Type B pancreatic cell (in vitro differentiated cells): ENCODE results near the gene PTP4A2. TPM values are rescaled to one million over a fixed set of nuclear protein-coding genes. Genes with fewer than 3 reads are reported as not detected.

Source experiments
- DNase-seq: peaks from one replicate; pipeline ENCODE4 v3.0.0; 2021; ENCODE audit warnings: mixed read lengths; ENCODE audit not compliant: unreplicated experiment; ENCODE audit errors: extremely low spot score
- H3K27ac Mint-ChIP-seq: 2 replicates; pipeline ENCODE4 v1.8.0; 2021; ENCODE audit warnings: mild to moderate bottlenecking, mixed read lengths
- H3K27me3 Mint-ChIP-seq: 2 replicates; pipeline ENCODE4 v1.8.0; 2021; ENCODE audit warnings: mixed read lengths
- H3K36me3 Mint-ChIP-seq: 2 replicates; pipeline ENCODE4 v1.8.0; 2021; ENCODE audit warnings: mixed read lengths
- H3K4me1 Mint-ChIP-seq: one replicate; pipeline ENCODE4 v1.8.0; 2021; ENCODE audit warnings: mixed read lengths; ENCODE audit not compliant: unreplicated experiment
- H3K4me3 Mint-ChIP-seq: 2 replicates; pipeline ENCODE4 v1.8.0; 2021; ENCODE audit warnings: mild to moderate bottlenecking, mixed read lengths
- H3K9me3 Mint-ChIP-seq: 2 replicates; pipeline ENCODE4 v1.8.0; 2021; ENCODE audit warnings: mixed read lengths
- total RNA-seq: library from RNA; stranded (reverse); gene quantifications from 2 replicates; pipeline ENCODE4 v1.2.1, GENCODE V29; 2021; ENCODE audit warnings: low replicate concordance
- TF ChIP-seq, protein P1 (sequence below): fragments of 200-600 bp; sonication (generic); conservative IDR thresholded peaks from 2 replicates; pipeline ENCODE4 v1.5.0; 2021; ENCODE audit warnings: antibody characterized with exemption, mild to moderate bottlenecking

PTP4A2 gene
- total RNA-seq, 1 donor from 2014 or later, result 150 TPM

DNA sequence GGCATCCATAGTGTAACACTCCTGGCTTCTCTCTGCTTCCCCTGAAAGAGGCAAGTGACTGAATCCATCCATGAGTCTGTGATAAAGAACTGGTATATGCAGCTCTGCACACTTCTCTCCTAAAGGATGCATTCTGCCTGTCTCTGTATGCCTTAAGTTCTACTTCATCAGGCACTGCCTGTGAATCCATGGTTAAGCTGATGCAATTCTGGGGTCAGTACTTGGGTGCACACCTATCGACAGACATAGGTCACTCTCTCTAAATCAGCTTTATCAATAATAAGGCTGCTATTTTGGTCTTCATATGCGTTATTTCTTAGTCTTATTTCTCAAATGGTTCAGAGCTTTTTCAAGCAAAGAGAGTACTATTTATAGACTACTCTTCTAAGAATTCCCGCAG, 32.7 kb upstream of the PTP4A2 start:
- H3K27ac Mint-ChIP-seq, result no peak overlapping the region
- no peaks in the 10 kb centered on the region for H3K4me1 Mint-ChIP-seq
- H3K9me3 Mint-ChIP-seq, result no peaks in the 10 kb centered on the region
- no peak for DNase-seq
- H3K36me3 Mint-ChIP-seq, result no peaks in the 10 kb centered on the region
- no peaks in the 10 kb centered on the region for H3K27me3 Mint-ChIP-seq
- no peak overlapping the region for H3K4me3 Mint-ChIP-seq
- TF ChIP-seq, protein P1, sequence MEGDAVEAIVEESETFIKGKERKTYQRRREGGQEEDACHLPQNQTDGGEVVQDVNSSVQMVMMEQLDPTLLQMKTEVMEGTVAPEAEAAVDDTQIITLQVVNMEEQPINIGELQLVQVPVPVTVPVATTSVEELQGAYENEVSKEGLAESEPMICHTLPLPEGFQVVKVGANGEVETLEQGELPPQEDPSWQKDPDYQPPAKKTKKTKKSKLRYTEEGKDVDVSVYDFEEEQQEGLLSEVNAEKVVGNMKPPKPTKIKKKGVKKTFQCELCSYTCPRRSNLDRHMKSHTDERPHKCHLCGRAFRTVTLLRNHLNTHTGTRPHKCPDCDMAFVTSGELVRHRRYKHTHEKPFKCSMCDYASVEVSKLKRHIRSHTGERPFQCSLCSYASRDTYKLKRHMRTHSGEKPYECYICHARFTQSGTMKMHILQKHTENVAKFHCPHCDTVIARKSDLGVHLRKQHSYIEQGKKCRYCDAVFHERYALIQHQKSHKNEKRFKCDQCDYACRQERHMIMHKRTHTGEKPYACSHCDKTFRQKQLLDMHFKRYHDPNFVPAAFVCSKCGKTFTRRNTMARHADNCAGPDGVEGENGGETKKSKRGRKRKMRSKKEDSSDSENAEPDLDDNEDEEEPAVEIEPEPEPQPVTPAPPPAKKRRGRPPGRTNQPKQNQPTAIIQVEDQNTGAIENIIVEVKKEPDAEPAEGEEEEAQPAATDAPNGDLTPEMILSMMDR, result no peak

GRCh38 chr1:31961536-31961935, 23.4 kb upstream of the PTP4A2 start:
- H3K4me3 Mint-ChIP-seq, result no peak overlapping the region
- DNase-seq, result no peak
- H3K27ac Mint-ChIP-seq, result peak overlapping the region; percentile 14
- H3K9me3 Mint-ChIP-seq, result no peaks in the 10 kb centered on the region
- peaks cover 17% of the 10 kb centered on the region for H3K4me1 Mint-ChIP-seq
- TF ChIP-seq, protein P1, result no peak
- no peaks in the 10 kb centered on the region for H3K36me3 Mint-ChIP-seq
- peaks cover 3% of the 10 kb centered on the region for H3K27me3 Mint-ChIP-seq

GRCh38 chr1:31959521-31960340, 21.6 kb upstream of the PTP4A2 start:
- no peaks in the 10 kb centered on the region for H3K36me3 Mint-ChIP-seq
- TF ChIP-seq, protein P1, result no peak
- H3K27me3 Mint-ChIP-seq, result peaks cover 3% of the 10 kb centered on the region
- no peaks in the 10 kb centered on the region for H3K9me3 Mint-ChIP-seq
- H3K4me1 Mint-ChIP-seq, result peaks cover 33% of the 10 kb centered on the region
- DNase-seq, result no peak
- no peak overlapping the region for H3K27ac Mint-ChIP-seq
- no peak overlapping the region for H3K4me3 Mint-ChIP-seq

DNA sequence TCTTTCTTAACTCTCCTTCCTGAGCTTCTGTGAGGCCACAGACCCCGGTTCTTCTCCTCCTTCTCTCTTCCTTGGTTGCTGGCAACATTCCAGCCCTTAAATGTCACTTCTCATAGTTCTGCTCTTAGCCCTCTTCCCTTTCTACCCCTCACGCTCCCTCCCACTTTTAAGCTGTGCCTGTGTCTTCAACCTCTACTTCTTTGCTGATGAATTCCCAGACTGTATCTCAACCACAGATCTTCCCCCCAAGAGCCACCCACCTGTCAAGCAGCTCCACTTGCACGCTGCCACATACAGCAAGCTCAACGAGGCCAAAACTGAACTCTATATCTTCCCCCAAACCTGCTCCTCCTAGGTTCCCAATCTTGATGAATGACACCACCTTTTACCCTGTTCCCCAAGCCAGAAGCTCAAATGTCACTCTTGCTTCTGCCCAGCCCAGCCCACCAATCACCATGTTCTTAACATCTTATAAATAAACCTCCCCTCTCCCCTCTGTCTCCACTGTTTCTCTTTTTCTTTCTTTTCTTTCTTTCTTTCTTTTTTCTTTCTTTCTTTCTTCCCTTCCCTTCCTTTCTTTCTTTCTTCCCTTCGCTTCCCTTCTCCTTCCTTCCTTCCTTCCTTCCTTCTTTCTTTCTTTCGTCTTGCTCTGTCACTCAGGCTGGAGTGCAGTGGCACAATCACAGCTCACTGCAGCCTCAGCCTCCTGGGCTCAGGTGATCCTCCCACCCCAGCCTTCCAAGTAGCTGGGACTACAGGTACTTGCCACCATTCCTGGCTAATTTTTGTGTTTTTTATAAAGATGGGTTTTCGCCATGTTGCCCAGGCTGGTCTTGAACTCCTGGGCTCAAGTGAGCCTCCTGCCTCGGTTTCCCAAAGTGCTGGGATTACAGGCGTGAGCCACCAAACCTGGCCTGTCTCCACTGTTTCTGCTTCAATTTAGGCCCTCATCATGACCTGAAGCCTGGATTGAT, 19.8 kb upstream of the PTP4A2 start:
- Mint-ChIP-seq H3K9me3 (no peaks in the 10 kb centered on the region), H3K4me1 (peaks cover 33% of the 10 kb centered on the region), H3K36me3 (no peaks in the 10 kb centered on the region), H3K27me3 (no peaks in the 10 kb centered on the region), H3K4me3 (peak overlapping the region; percentile 14), H3K27ac (peak overlapping the region; percentile 76)
- TF ChIP-seq, protein P1, result no peak
- DNase-seq, result no peak

DNA sequence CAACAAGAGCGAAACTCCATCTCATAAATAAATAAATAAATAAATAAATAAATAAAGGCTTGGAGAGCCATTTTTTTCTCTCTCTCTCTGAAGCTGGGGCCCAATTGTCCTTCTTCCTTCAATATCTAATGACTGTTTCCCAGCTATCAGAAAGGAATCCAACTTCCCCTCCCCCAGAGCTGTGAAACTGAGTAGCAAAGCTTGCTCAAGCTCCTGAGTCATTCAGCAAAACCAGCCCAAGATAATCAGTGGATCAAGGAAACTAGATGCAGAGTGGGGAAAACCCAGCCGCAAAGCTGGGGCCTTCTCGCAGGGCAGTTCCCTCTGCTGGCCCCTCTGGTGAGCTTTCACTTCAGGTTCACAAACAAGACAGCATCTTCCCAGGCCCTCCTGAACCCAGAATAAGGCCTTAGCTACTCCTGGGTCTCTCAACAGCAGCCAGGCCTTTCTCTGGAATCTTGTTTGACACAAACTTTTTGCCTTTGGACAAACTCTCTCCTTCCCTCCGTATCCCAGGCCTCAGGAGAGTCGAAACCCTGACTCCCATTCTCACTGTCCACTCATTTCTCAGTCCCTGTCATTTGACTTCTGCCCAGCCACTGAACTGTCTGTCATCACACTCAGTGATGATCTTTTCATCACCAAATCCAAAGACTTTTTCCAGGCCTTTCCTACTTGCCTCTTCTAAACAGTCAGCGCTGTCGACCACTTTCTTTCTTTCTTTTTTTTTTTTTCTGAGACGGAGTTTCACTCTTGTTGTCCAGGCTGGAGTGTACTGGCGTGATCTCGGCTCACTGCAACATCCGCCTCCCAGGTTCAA, 18.0 kb upstream of the PTP4A2 start:
- Mint-ChIP-seq H3K27ac (peak overlapping the region; percentile 94), H3K27me3 (no peaks in the 10 kb centered on the region), H3K4me1 (peaks cover 35% of the 10 kb centered on the region), H3K36me3 (no peaks in the 10 kb centered on the region), H3K9me3 (no peaks in the 10 kb centered on the region), H3K4me3 (peak overlapping the region; percentile 38)
- peak; percentile 73 for DNase-seq
- TF ChIP-seq, protein P1, result no peak
